Thoracic aorta (tissue), 2 donors: ENCODE data around the gene FASTK. TPM values are rescaled to one million over a fixed set of nuclear protein-coding genes. Genes with fewer than 3 reads are reported as not detected.

Experiments used
- ATAC-seq: fragments of 150-250 bp; one replicate; pipeline ENCODE4 v1.8.0; 2017; ENCODE audit warnings: low read depth; ENCODE audit not compliant: insufficient number of reproducible peaks, low FRiP score
- DNase-seq: peaks from one replicate; pipeline ENCODE4 v3.0.0-alpha.2; 2020; ENCODE audit warnings: low spot score
- H3K27ac ChIP-seq, 2 donors: fragments of 200-600 bp; sonication (generic); 1 replicate in 1 of 2; 2 replicates in 1 of 2; pipeline ENCODE4 v1.5.1; 2016; ENCODE audit warnings: mild to moderate bottlenecking in 2 of 2, moderate library complexity in 2 of 2
- H3K27me3 ChIP-seq: fragments of 200-600 bp; sonication (generic); replicated peaks from 2 replicates; pipeline ENCODE4 v1.6.0; 2016; ENCODE audit warnings: mild to moderate bottlenecking; ENCODE audit not compliant: insufficient read depth
- H3K36me3 ChIP-seq: fragments of 200-600 bp; sonication (generic); one replicate; pipeline ENCODE4 v1.5.1; 2016
- H3K4me1 ChIP-seq, 2 donors: fragments of 200-600 bp; sonication (generic); 1 replicate in 1 of 2; 2 replicates in 1 of 2; pipeline versions ENCODE4 v1.5.1 to v1.6.0; 2016; ENCODE audit warnings: low read depth in 2 of 2, mild to moderate bottlenecking in 1 of 2; ENCODE audit not compliant: control insufficient read depth in 1 of 2
- H3K4me3 ChIP-seq: fragments of 200-600 bp; sonication (generic); 2 replicates; pipeline ENCODE4 v1.5.1; 2016; ENCODE audit warnings: mild to moderate bottlenecking
- H3K9me3 ChIP-seq: fragments of 200-600 bp; sonication (generic); 2 replicates; pipeline ENCODE4 v1.5.1; 2016
- total RNA-seq, 2 donors: library from RNA; depleted of rRNA; stranded (reverse); fragments of >200 nt; gene quantifications; one replicate each; pipeline versions ENCODE4 v1.1.0 to v1.2.3, GENCODE V29; 2016
- TF ChIP-seq, protein P1 (sequence below): fragments of 200-600 bp; sonication (generic); IDR thresholded peaks from one replicate; pipeline ENCODE4 v1.5.1; 2019; ENCODE audit warnings: antibody characterized with exemption

FASTK gene
- total RNA-seq, 2 donors from 2014 or later = 59.0 to 110 TPM

GRCh38 chr7:151116603-151117440, 36.2 kb upstream of the FASTK start:
- peaks cover 30% of the 10 kb centered on the region for H3K36me3 ChIP-seq
- no peaks in the 10 kb centered on the region for H3K9me3 ChIP-seq
- no peak for DNase-seq
- TF ChIP-seq, protein P1, sequence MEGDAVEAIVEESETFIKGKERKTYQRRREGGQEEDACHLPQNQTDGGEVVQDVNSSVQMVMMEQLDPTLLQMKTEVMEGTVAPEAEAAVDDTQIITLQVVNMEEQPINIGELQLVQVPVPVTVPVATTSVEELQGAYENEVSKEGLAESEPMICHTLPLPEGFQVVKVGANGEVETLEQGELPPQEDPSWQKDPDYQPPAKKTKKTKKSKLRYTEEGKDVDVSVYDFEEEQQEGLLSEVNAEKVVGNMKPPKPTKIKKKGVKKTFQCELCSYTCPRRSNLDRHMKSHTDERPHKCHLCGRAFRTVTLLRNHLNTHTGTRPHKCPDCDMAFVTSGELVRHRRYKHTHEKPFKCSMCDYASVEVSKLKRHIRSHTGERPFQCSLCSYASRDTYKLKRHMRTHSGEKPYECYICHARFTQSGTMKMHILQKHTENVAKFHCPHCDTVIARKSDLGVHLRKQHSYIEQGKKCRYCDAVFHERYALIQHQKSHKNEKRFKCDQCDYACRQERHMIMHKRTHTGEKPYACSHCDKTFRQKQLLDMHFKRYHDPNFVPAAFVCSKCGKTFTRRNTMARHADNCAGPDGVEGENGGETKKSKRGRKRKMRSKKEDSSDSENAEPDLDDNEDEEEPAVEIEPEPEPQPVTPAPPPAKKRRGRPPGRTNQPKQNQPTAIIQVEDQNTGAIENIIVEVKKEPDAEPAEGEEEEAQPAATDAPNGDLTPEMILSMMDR = no peak
- no peak overlapping the region for H3K27ac ChIP-seq
- H3K4me3 ChIP-seq = no peak overlapping the region
- ATAC-seq = no peak
- peaks cover 0 to 5% of the 10 kb centered on the region in 2 donors for H3K4me1 ChIP-seq
- no peaks in the 10 kb centered on the region for H3K27me3 ChIP-seq

DNA sequence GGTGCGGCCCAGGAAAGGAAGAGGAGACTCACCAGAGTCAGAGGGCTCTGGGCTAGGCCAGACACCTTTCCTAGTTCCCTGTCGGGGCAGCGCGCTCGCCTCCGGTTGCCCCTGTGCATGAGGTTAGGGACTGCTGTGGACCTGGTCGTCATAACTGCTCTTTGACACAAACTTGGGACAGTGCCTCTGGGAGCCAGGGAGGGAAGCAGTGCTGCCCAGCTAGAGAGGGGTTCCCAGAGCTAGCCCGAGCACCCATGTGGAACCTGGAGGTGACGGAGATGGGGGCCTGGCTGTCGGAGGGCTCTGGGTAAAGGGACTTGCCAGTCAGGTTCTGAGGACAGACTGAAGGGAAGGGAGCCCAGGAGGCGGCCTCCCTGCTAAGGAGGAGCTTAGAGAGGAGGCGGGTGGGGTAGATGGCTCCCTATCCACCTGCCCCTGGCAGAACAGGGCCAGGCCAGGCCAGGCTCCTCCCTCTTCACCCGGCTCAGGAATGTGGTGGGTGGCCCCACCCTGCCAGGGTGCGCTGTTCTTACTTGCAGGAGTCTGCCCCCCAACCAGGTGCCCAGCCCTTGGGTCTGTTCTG, 35.3 kb upstream of the FASTK start:
- TF ChIP-seq, protein P1 = no peak
- H3K4me3 ChIP-seq = no peak overlapping the region
- H3K36me3 ChIP-seq = peaks cover 29% of the 10 kb centered on the region
- H3K27me3 ChIP-seq = no peaks in the 10 kb centered on the region
- peaks cover 0 to 9% of the 10 kb centered on the region in 2 donors for H3K4me1 ChIP-seq
- no peak overlapping the region for H3K27ac ChIP-seq
- no peaks in the 10 kb centered on the region for H3K9me3 ChIP-seq
- no peak for ATAC-seq
- DNase-seq = no peak

GRCh38 chr7:151115121-151115835, 34.7 kb upstream of the FASTK start:
- ATAC-seq = no peak
- Histone ChIP-seq H3K4me3 (no peak overlapping the region), H3K27me3 (no peaks in the 10 kb centered on the region), H3K9me3 (no peaks in the 10 kb centered on the region), H3K36me3 (peaks cover 24% of the 10 kb centered on the region), H3K4me1 (peaks cover 0 to 12% of the 10 kb centered on the region in 2 donors), H3K27ac (no peak overlapping the region)
- TF ChIP-seq, protein P1 = no peak
- no peak for DNase-seq

DNA sequence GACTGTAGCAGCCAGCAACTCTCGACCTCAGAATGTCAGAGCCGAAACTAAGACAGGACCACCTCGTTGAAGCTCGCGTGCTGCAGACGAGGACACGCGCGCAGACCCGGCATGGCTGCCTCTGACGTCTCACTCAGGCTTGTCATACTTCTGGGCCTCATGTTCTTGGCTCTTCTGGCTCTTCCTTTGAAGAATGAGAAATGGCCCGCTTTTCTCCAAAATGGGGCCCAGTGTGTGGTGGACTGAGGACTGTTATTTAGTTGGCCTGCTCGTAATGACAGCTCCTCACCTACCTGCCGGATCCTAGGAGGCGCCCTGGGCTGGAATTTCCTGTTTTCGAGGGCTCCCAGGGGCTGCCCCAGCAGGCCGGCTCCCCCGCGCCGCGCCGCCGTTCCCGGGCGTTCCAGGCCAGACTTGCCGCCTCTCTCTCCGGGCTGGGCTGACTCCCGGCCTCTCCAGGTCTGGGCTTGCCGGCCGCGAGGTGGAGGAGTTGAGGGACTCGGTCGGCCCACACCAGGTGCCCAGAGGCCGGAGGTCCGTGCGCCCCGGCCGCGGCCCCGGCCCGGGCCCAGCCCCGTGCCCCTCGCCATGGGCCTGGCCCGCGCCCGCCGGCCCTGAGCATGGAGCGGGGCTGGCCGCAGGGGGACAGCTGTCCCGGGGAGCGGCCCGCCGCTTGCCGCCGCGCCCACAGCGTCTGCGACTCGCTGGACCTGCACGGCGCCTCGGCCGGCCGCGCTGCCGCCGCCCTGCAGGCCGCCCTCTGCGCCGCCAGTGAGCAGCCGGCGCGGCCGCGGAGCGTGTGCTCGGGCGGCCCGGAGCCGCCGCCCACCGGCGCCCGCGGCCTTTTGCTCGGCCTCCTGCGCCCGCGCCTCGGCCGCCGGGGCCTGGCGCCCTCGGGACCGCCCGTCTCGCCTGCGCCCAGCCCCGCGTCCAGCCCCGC, 33.8 kb upstream of the FASTK start:
- ATAC-seq = no peak
- Histone ChIP-seq H3K27me3 (no peaks in the 10 kb centered on the region), H3K4me1 (peaks cover 0 to 12% of the 10 kb centered on the region in 2 donors)

More for the DNA sequence above, 33.8 kb upstream of the FASTK start:
- Histone ChIP-seq H3K4me3 (no peak overlapping the region), H3K9me3 (no peaks in the 10 kb centered on the region), H3K27ac (no peak overlapping the region), H3K36me3 (peaks cover 16% of the 10 kb centered on the region)
- TF ChIP-seq, protein P1 = no peak
- no peak for DNase-seq
